Stimulated activated CD8-positive, alpha-beta memory T cell treated with anti-CD3 and anti-CD28 coated beads, Interleukin-7, amount 100 ng/mL, for 1 hour (primary cell): ENCODE data around the gene PGAM5.
A peak's percentile ranks its signal among the peaks of the same experiment; 100 is the strongest.
"Not testable (repeated sequence)": the region's sequence is repeated elsewhere in the genome, so short reads cannot be mapped to it uniquely, and the experiment has no call there.

Experiments used
- DNase-seq, 2 donors: peaks; one replicate each; pipeline ENCODE4 v3.0.0-alpha.2; 2020; ENCODE audit warnings: low read depth in 2 of 2

PGAM5 gene

DNA sequence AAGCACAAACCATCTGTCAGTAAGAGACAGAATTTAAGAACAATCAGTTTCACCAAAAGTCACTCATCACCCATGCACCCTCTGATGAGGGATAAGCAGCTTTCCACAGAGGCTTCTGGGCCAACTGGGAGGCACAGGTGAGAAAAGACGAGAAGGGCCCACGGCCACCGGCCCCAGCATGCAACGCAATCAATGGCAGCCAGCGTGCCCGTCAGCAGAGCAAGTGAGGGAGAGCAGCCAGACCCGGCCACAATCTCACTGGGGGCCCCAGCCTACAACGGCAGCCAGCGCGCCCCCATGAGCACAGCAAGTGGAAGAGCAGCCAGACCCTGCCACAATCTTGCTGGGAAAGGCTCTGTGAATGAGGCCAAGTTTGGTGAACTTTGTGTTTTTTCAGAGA, 37.7 kb downstream of the PGAM5 start:
- DNase-seq: no peak

GRCh38 chr12:132753670-132754069, 43.0 kb downstream of the PGAM5 start:
- not testable (repeated sequence) for DNase-seq

- DNase-seq: no peak
These were observed 43.7 kb downstream of the PGAM5 start for GRCh38 chr12:132754160-132754932.

- DNase-seq: not testable (repeated sequence)
These were observed 48.2 kb downstream of the PGAM5 start for GRCh38 chr12:132758825-132759224.

DNA sequence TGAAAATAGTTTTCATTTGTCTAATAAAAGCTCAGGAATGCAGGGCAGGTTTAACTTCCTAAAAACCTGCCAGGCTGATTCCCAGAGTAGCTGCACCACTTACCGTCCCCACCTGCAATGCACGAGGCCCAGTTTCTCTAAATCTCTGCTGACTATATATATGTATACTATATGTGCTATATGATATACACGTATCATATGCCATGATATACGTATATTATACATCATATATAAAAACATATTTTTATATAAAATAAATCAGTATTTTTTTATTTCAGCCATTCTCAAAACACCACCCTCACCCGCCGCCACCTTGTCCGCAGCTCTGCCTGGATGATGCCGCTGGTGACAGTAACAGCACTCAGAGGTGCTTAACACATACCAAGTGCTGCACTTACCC, 48.7 kb downstream of the PGAM5 start:
- DNase-seq: no peak

DNA sequence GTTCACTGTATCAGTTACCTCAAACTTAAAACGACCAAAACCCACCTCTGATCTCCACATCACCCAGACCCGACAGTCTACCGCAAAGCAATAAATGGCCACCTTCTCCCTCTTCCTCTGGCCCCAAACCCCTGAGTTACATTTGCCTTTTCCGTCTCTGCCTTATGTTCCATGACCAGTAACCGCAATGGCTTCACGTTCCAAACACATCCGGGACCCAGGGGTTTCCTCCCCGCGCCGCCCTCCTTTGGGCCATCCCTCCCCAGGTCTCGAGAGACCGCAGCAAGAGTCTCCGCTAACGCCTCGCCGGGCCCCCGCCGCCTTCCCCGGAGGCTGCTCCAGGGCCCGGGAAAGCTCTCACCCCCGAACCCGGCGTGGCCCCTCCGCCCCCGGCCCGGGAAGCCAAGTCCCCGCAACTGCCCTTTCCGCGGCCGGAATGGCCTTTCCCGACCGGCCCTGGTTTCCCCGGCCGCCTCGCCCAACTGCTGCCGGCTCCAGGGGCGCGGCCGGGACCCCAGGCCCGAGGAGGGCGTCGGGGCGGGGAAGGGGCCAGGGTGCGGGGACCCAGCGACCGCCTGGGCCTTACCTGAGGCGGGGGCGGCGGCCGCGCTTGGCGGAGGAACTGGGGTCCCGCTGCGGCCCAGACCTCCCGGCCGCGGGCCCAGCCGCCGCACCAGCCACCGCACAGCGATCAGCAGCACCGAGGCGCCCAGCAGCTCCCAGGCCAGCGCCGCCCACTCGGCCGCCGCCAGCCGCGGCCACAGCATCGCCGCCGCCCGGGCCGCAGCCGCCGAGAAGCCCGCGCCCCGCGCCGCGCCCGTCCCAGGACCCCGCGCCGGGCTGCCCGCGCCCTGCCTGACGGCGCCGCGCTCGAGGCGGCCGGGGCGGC, 50.6 kb downstream of the PGAM5 start, which contains the start of gene ANKLE2:
TSS of gene ANKLE2 (minus strand) at position 801 of the 889 bp plus-strand sequence. CDS start at position 767, 34 bp downstream.
- DNase-seq: peak; percentile 54 to 56

- peak; percentile 65 to 69 for DNase-seq
These were observed 51.4 kb downstream of the PGAM5 start for GRCh38 chr12:132761921-132762583.

DNA sequence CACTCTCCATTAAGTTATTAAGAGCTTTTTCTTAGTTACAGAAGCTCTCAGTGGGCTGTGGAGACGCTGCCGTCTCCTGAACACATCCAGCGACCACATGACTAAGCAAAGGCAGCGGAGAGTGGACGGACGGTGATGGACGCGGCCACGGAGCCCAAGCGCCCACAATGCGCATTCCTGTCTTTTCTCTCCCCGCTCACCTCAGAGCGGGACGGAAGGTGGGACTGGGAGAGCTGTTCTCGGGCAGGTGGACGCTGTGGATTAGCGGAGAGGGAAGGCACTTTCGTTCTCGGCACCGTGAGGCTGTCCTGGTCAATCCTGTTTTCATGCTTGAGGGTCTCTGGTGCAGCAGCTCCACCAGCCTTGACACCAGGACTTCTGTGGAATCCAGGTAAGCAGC, 53.6 kb downstream of the PGAM5 start:
- no peak for DNase-seq

DNA sequence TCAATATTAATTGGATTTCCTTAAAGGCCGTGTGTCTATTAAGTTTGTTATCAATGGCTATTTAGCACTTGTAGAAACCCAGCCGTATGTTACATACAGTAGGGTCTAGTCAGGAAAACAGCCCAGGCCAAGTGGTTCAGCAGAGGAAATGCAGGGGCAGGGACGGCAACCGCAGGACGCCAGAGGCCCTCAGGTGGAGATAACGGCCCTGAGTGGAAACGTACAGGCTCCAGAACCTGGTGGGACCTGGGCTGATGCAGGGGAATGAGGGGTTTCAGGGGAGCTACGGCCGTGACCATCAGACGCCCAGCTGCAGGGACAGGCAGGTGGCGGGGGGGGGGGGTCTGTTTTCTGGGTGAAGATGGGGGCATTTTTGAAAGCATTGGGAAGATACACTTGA, 54.7 kb downstream of the PGAM5 start:
- no peak for DNase-seq

- DNase-seq: no peak
These were observed 55.9 kb downstream of the PGAM5 start for GRCh38 chr12:132766380-132767085.

- no peak for DNase-seq
These were observed 60.6 kb downstream of the PGAM5 start for GRCh38 chr12:132771126-132771838.
